ENCODE measurements around the gene COG1.

The COG1 gene

GRCh38 chr17:73192206-73192893 is 505 bp upstream of the COG1 start:
- H3K9ac ChIP-seq: peak overlapping the region; percentile 93
- peak overlapping the region; percentile 89 for H3K27ac ChIP-seq
- H3K36me3 ChIP-seq (ENCODE audit: insufficient read depth): peaks cover 2% of the 10 kb centered on the region; the same call in 1 of the 2 replicates
- peaks cover 18% of the 10 kb centered on the region; the same call in 1 of the 2 replicates for H3K79me2 ChIP-seq (ENCODE audit: insufficient read depth, low read depth)
- peak overlapping the region; percentile 44 for H2AFZ ChIP-seq (ENCODE audit: low read depth)
- TF ChIP-seq, protein P1, sequence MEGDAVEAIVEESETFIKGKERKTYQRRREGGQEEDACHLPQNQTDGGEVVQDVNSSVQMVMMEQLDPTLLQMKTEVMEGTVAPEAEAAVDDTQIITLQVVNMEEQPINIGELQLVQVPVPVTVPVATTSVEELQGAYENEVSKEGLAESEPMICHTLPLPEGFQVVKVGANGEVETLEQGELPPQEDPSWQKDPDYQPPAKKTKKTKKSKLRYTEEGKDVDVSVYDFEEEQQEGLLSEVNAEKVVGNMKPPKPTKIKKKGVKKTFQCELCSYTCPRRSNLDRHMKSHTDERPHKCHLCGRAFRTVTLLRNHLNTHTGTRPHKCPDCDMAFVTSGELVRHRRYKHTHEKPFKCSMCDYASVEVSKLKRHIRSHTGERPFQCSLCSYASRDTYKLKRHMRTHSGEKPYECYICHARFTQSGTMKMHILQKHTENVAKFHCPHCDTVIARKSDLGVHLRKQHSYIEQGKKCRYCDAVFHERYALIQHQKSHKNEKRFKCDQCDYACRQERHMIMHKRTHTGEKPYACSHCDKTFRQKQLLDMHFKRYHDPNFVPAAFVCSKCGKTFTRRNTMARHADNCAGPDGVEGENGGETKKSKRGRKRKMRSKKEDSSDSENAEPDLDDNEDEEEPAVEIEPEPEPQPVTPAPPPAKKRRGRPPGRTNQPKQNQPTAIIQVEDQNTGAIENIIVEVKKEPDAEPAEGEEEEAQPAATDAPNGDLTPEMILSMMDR (conservative IDR thresholded peaks at IDR 0.05; ENCODE audit: low read depth, low read length): no peak
- H4K20me1 ChIP-seq (ENCODE audit: insufficient read depth): no peaks in the 10 kb centered on the region
- H3K4me1 ChIP-seq (ENCODE audit: low read depth, poor library complexity, severe bottlenecking): peaks cover 24% of the 10 kb centered on the region
- H3K4me3 ChIP-seq (IDR thresholded peaks at IDR 0.05; ENCODE audit: insufficient read depth, low read depth, low read length): no peak overlapping the region
- H3K27me3 ChIP-seq (ENCODE audit: insufficient read depth, low read depth): no peaks in the 10 kb centered on the region
- peak overlapping the region; percentile 100 for H3K4me2 ChIP-seq

DNA sequence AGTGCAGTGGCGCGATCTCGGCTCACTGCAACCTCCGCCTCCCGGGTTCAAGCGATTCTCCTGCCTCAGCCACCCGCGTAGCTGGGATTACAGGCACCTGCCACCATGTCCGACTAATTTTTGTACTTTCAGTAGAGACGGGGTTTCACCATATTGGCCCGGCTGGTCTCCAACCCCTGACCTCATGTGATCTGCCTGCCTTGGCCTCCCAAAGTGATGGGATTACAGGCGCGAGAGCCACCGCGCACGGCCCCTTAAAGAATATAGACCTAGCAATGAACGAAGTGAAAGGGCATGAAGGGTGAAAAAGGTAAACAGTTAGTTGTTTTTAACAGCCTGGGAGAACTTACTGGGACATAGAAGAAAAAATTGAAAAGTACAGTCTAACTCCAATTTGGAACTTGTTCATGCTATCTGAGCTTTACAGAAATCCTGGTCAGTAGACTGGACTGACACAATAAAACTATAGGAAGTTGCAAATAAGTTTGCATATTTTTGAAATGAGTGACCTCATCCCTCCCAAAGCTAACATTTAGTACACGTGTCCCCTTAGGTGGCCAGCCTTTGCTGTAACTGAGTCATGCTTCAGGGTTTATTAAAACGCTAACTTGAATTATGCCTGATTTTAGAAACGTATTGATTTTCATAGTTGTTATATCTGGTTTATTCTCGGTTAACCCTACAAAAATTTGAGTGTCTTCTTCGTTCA is 1.8 kb downstream of the COG1 start:
- peaks cover 18% of the 10 kb centered on the region for H3K4me1 ChIP-seq (ENCODE audit: low read depth, poor library complexity, severe bottlenecking)
- TF ChIP-seq, protein P1 (conservative IDR thresholded peaks at IDR 0.05; ENCODE audit: low read depth, low read length): no peak
- no peak overlapping the region for H2AFZ ChIP-seq (ENCODE audit: low read depth)
- H4K20me1 ChIP-seq (ENCODE audit: insufficient read depth): no peaks in the 10 kb centered on the region
- no peak overlapping the region for H3K4me2 ChIP-seq
- no peak overlapping the region for H3K9ac ChIP-seq
- peaks cover 21% of the 10 kb centered on the region; the same call in 1 of the 2 replicates for H3K36me3 ChIP-seq (ENCODE audit: insufficient read depth)
- H3K79me2 ChIP-seq (ENCODE audit: insufficient read depth, low read depth): peaks cover 18% of the 10 kb centered on the region; the same call in 1 of the 2 replicates
- H3K27me3 ChIP-seq (ENCODE audit: insufficient read depth, low read depth): no peaks in the 10 kb centered on the region
- no peak overlapping the region for H3K4me3 ChIP-seq (IDR thresholded peaks at IDR 0.05; ENCODE audit: insufficient read depth, low read depth, low read length)
- H3K27ac ChIP-seq: no peak overlapping the region

DNA sequence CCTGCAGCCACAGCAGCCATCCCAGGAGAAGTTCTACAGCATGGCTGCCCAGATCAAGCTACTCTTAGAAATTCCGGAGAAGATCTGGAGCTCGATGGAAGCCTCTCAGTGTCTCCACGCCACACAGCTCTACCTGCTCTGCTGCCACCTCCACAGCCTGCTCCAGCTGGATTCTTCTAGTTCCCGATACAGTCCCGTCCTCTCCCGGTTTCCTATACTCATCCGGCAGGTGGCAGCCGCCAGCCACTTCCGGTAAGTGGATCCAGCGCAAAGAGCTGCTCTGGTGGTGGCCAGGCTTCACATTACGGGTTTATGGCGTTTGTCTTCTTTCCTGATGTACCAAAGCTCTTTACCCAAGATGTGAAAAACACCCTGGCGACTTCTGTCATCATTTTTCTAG is 3.6 kb downstream of the COG1 start:
- Histone ChIP-seq H3K27me3 (ENCODE audit: insufficient read depth, low read depth) (no peaks in the 10 kb centered on the region), H3K36me3 (ENCODE audit: insufficient read depth) (peaks cover 38% of the 10 kb centered on the region; the same call in 1 of the 2 replicates), H4K20me1 (ENCODE audit: insufficient read depth) (no peaks in the 10 kb centered on the region), H3K4me3 (IDR thresholded peaks at IDR 0.05; ENCODE audit: insufficient read depth, low read depth, low read length) (no peak overlapping the region), H3K4me1 (ENCODE audit: low read depth, poor library complexity, severe bottlenecking) (peaks cover 7% of the 10 kb centered on the region), H3K27ac (no peak overlapping the region), H3K4me2 (no peak overlapping the region), H3K79me2 (ENCODE audit: insufficient read depth, low read depth) (peaks cover 10% of the 10 kb centered on the region; the same call in 1 of the 2 replicates), H3K9ac (no peak overlapping the region), H2AFZ (ENCODE audit: low read depth) (no peak overlapping the region)
- TF ChIP-seq, protein P1 (conservative IDR thresholded peaks at IDR 0.05; ENCODE audit: low read depth, low read length): no peak

GRCh38 chr17:73197161-73197560 is 4.3 kb downstream of the COG1 start:
- peaks cover 39% of the 10 kb centered on the region; the same call in 1 of the 2 replicates for H3K36me3 ChIP-seq (ENCODE audit: insufficient read depth)
- peaks cover 6% of the 10 kb centered on the region; the same call in 1 of the 2 replicates for H3K79me2 ChIP-seq (ENCODE audit: insufficient read depth, low read depth)
- no peak overlapping the region for H3K4me2 ChIP-seq
- peaks cover 7% of the 10 kb centered on the region for H3K4me1 ChIP-seq (ENCODE audit: low read depth, poor library complexity, severe bottlenecking)
- H3K9ac ChIP-seq: no peak overlapping the region
- TF ChIP-seq, protein P1 (conservative IDR thresholded peaks at IDR 0.05; ENCODE audit: low read depth, low read length): no peak
- H2AFZ ChIP-seq (ENCODE audit: low read depth): no peak overlapping the region
- H3K4me3 ChIP-seq (IDR thresholded peaks at IDR 0.05; ENCODE audit: insufficient read depth, low read depth, low read length): no peak overlapping the region
- H3K27me3 ChIP-seq (ENCODE audit: insufficient read depth, low read depth): no peaks in the 10 kb centered on the region
- H3K27ac ChIP-seq: no peak overlapping the region
- no peaks in the 10 kb centered on the region for H4K20me1 ChIP-seq (ENCODE audit: insufficient read depth)

Measured in KMS-11 (cell line).